Trophoblast cell (in vitro differentiated cells and primary cell): ENCODE results near the gene PPP6R2.

Experiments
- DNase-seq, 2 donors: peaks; one replicate each; pipeline ENCODE4 v3.0.0-alpha.2; 2016
- H2AFZ ChIP-seq: 2 replicates; pipeline ENCODE4 v1.6.1; 2013; ENCODE audit warnings: low read length, moderate library complexity, mild to moderate bottlenecking; ENCODE audit not compliant: insufficient read depth, poor library complexity
- H2AK5ac ChIP-seq: 2 replicates; pipeline ENCODE4 v1.6.1; 2013; ENCODE audit warnings: mild to moderate bottlenecking, low read length
- H2BK120ac ChIP-seq: 2 replicates; pipeline ENCODE4 v1.6.1; 2013; ENCODE audit warnings: low read length, mild to moderate bottlenecking, moderate library complexity; ENCODE audit not compliant: insufficient read depth, poor library complexity
- H2BK12ac ChIP-seq: 2 replicates; pipeline ENCODE4 v1.6.1; 2013; ENCODE audit warnings: mild to moderate bottlenecking, low read length, moderate library complexity
- H2BK5ac ChIP-seq: 2 replicates; pipeline ENCODE4 v1.6.1; 2013; ENCODE audit warnings: low read length, low read depth, moderate library complexity, mild to moderate bottlenecking; ENCODE audit not compliant: poor library complexity
- H3K14ac ChIP-seq: 2 replicates; pipeline ENCODE4 v1.6.1; 2013; ENCODE audit warnings: mild to moderate bottlenecking, low read length
- H3K18ac ChIP-seq: 2 replicates; pipeline ENCODE4 v1.6.1; 2013; ENCODE audit warnings: mild to moderate bottlenecking, low read length
- H3K23ac ChIP-seq: 2 replicates; pipeline ENCODE4 v1.6.1; 2013; ENCODE audit warnings: low read length
- H3K27ac ChIP-seq: 2 replicates; pipeline ENCODE4 v1.5.1; 2013; ENCODE audit warnings: low read depth, mild to moderate bottlenecking, inconsistent platforms, low read length, moderate library complexity
- H3K27me3 ChIP-seq: 2 replicates; pipeline ENCODE4 v1.6.1; 2013; ENCODE audit warnings: inconsistent platforms, mild to moderate bottlenecking, low read length, moderate library complexity; ENCODE audit not compliant: insufficient read depth
- H3K36me3 ChIP-seq, 2 experiments: 1 replicate in 1 of 2; 2 replicates in 1 of 2; pipeline ENCODE4 v1.6.1; 2013; ENCODE audit warnings: low read length in 2 of 2, mild to moderate bottlenecking in 2 of 2, moderate library complexity in 1 of 2; ENCODE audit not compliant: insufficient read depth in 2 of 2, control insufficient read depth in 1 of 2
- H3K4ac ChIP-seq: 2 replicates; pipeline ENCODE4 v1.6.1; 2013; ENCODE audit warnings: low read depth, mild to moderate bottlenecking, low read length, moderate library complexity
- H3K4me1 ChIP-seq, 2 experiments: 1 replicate in 1 of 2; 2 replicates in 1 of 2; pipeline ENCODE4 v1.6.1; 2013; ENCODE audit warnings: low read length in 2 of 2, mild to moderate bottlenecking in 2 of 2, moderate library complexity in 1 of 2; ENCODE audit not compliant: insufficient read depth in 2 of 2, control insufficient read depth in 1 of 2
- H3K4me2 ChIP-seq: 2 replicates; pipeline ENCODE4 v1.6.1; 2013; ENCODE audit warnings: inconsistent platforms, mild to moderate bottlenecking, low read length, moderate library complexity
- H3K4me3 ChIP-seq: 2 replicates; pipeline ENCODE4 v1.5.1; 2013; ENCODE audit warnings: mild to moderate bottlenecking, low read depth, low read length, inconsistent platforms
- H3K79me1 ChIP-seq: one replicate; pipeline ENCODE4 v1.6.1; 2013; ENCODE audit warnings: low read length
- H3K79me2 ChIP-seq: 2 replicates; pipeline ENCODE4 v1.6.1; 2013; ENCODE audit warnings: low read length, mild to moderate bottlenecking; ENCODE audit not compliant: control insufficient read depth, insufficient read depth, poor library complexity
- H3K9ac ChIP-seq: 2 replicates; pipeline ENCODE4 v1.6.1; 2013; ENCODE audit warnings: mild to moderate bottlenecking, low read length
- H3K9me3 ChIP-seq: 2 replicates; pipeline ENCODE4 v1.6.1; 2013; ENCODE audit warnings: low read depth, mild to moderate bottlenecking, control low read depth, inconsistent platforms, low read length; ENCODE audit not compliant: insufficient read depth
- H4K12ac ChIP-seq: 2 replicates; pipeline ENCODE4 v1.6.1; 2013; ENCODE audit warnings: low read depth, mild to moderate bottlenecking, low read length, moderate library complexity
- H4K8ac ChIP-seq: 2 replicates; pipeline ENCODE4 v1.6.1; 2013; ENCODE audit warnings: low read depth, mild to moderate bottlenecking, low read length, moderate library complexity
- H4K91ac ChIP-seq: one replicate; pipeline ENCODE4 v1.6.1; 2013; ENCODE audit warnings: low read depth, mild to moderate bottlenecking, low read length, moderate library complexity
- WGBS: extraction: QIAGEN DNeasy Blood & Tissue Kit; methylation state at CpG from one replicate; pipeline ENCODE4 v1.1.7; 2013; ENCODE audit warnings: missing lambda C conversion rate; ENCODE audit not compliant: insufficient read length, insufficient coverage; ENCODE audit errors: extremely low coverage; 5-methylcytosine and 5-hydroxymethylcytosine counted together

PPP6R2 gene

DNA sequence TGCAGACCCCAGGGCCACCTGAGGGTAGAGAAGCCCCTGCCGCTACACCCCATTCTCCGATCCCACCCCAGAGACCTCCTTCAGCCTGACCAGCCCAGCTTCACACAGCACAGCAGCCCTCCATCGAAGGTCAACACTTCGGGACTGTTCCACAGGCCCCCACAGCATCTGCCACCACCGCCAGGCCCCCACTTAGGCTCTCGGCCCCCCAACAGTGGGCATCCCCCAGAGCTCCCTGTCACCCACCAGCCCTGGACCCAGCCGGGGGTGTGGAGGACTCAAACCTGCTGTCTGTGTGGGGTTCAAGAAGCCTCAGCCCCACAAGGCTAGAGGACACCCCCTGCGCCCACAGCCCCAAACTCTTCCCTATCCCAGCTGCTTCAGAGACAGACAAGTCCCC, 125.5 kb downstream of the PPP6R2 start:
- no peak overlapping the region for H4K12ac ChIP-seq
- H3K27me3 ChIP-seq, result no peaks in the 10 kb centered on the region
- no peak overlapping the region for H3K4me3 ChIP-seq
- no peak overlapping the region for H3K27ac ChIP-seq
- H2BK12ac ChIP-seq, result no peak overlapping the region
- H3K14ac ChIP-seq, result no peak overlapping the region
- peak overlapping the region; percentile 12 for H3K18ac ChIP-seq
- H2BK5ac ChIP-seq, result no peak overlapping the region
- H3K23ac ChIP-seq, result no peak overlapping the region
- no CpG with 5 or more reads among the region's 8 CpGs for WGBS
- no peak overlapping the region for H2AFZ ChIP-seq
- H3K79me1 ChIP-seq, result no peaks in the 10 kb centered on the region
- H2AK5ac ChIP-seq, result no peak overlapping the region
- H3K9ac ChIP-seq, result no peak overlapping the region
- peaks cover 9% of the 10 kb centered on the region for H3K79me2 ChIP-seq
- H4K8ac ChIP-seq, result no peak overlapping the region
- no peak for DNase-seq
- H2BK120ac ChIP-seq, result no peak overlapping the region
- peaks cover 48 to 49% of the 10 kb centered on the region in 2 experiments for H3K36me3 ChIP-seq
- peaks cover 15 to 26% of the 10 kb centered on the region in 2 experiments for H3K4me1 ChIP-seq
- no peak overlapping the region for H3K4ac ChIP-seq
- H3K9me3 ChIP-seq, result no peaks in the 10 kb centered on the region
- no peak overlapping the region for H3K4me2 ChIP-seq
- no peak overlapping the region for H4K91ac ChIP-seq

GRCh38 chr22:50469377-50470305, 126.5 kb downstream of the PPP6R2 start:
- Histone ChIP-seq H4K8ac (no peak overlapping the region), H2AK5ac (no peak overlapping the region), H4K91ac (no peak overlapping the region), H3K27ac (no peak overlapping the region), H3K23ac (no peak overlapping the region), H2AFZ (no peak overlapping the region), H3K14ac (no peak overlapping the region), H3K79me1 (no peaks in the 10 kb centered on the region), H3K9me3 (no peaks in the 10 kb centered on the region), H3K27me3 (no peaks in the 10 kb centered on the region), H3K4me1 (peaks cover 19 to 30% of the 10 kb centered on the region in 2 experiments), H3K9ac (no peak overlapping the region), H3K4ac (peak overlapping the region; percentile 22), H3K18ac (no peak overlapping the region), H2BK12ac (no peak overlapping the region), H3K36me3 (peaks cover 38 to 39% of the 10 kb centered on the region in 2 experiments), H2BK120ac (no peak overlapping the region), H3K4me2 (no peak overlapping the region), H3K4me3 (no peak overlapping the region), H2BK5ac (no peak overlapping the region), H4K12ac (no peak overlapping the region), H3K79me2 (peaks cover 18% of the 10 kb centered on the region)
- no peak for DNase-seq
- WGBS, result no CpG with 5 or more reads among the region's 25 CpGs

DNA sequence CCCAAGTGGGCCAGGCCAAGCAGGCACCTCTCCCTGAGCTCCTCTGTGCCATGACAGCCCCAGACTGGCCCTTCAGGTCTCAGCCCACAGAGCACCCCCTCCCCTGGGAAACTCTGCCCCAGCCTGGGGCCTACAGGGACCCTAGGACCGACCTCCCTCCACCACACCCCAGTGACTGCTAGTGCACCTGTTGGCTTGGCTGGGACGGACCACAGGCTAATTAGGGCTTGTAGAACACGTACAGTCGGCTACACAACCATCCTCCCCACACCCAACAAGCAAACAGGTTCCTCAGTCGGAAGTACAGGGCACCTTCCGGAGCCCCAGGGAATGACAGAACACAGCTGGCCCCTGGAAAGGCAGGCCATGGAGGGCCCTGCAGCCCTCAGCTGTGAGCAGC, 127.4 kb downstream of the PPP6R2 start:
- no peak overlapping the region for H3K9ac ChIP-seq
- no peak overlapping the region for H4K91ac ChIP-seq
- H3K9me3 ChIP-seq, result no peaks in the 10 kb centered on the region
- peaks cover 22 to 33% of the 10 kb centered on the region in 2 experiments for H3K4me1 ChIP-seq
- peak overlapping the region; percentile 22 for H3K4ac ChIP-seq
- no peak overlapping the region for H3K4me2 ChIP-seq
- no peak overlapping the region for H2AFZ ChIP-seq
- no peak overlapping the region for H4K8ac ChIP-seq
- no peak overlapping the region for H4K12ac ChIP-seq
- peak overlapping the region; percentile 27 for H3K18ac ChIP-seq
- H2BK5ac ChIP-seq, result no peak overlapping the region
- H3K36me3 ChIP-seq, result peaks cover 30 to 31% of the 10 kb centered on the region in 2 experiments
- peaks cover 5% of the 10 kb centered on the region for H3K79me1 ChIP-seq
- H2BK12ac ChIP-seq, result no peak overlapping the region
- H3K4me3 ChIP-seq, result no peak overlapping the region
- no CpG with 5 or more reads among the region's 6 CpGs for WGBS
- H3K23ac ChIP-seq, result no peak overlapping the region
- no peak overlapping the region for H2BK120ac ChIP-seq
- H3K14ac ChIP-seq, result no peak overlapping the region
- H3K27ac ChIP-seq, result no peak overlapping the region
- H3K27me3 ChIP-seq, result no peaks in the 10 kb centered on the region
- DNase-seq, result no peak
- no peak overlapping the region for H2AK5ac ChIP-seq
- peaks cover 24% of the 10 kb centered on the region for H3K79me2 ChIP-seq

GRCh38 chr22:50471197-50471847, 128.2 kb downstream of the PPP6R2 start:
- Histone ChIP-seq H2AFZ (no peak overlapping the region), H3K36me3 (peaks cover 21 to 22% of the 10 kb centered on the region in 2 experiments), H4K8ac (no peak overlapping the region), H3K23ac (no peak overlapping the region), H3K18ac (peak overlapping the region; percentile 27), H3K27ac (no peak overlapping the region), H3K4me2 (no peak overlapping the region), H3K4me3 (no peak overlapping the region), H3K14ac (no peak overlapping the region), H2BK120ac (no peak overlapping the region), H3K9ac (no peak overlapping the region), H2AK5ac (no peak overlapping the region), H3K27me3 (no peaks in the 10 kb centered on the region), H3K4me1 (peaks cover 24 to 36% of the 10 kb centered on the region in 2 experiments), H3K4ac (peak overlapping the region; percentile 27), H3K79me2 (peaks cover 24% of the 10 kb centered on the region), H2BK12ac (no peak overlapping the region), H4K12ac (no peak overlapping the region), H4K91ac (no peak overlapping the region), H3K9me3 (no peaks in the 10 kb centered on the region), H3K79me1 (peaks cover 6% of the 10 kb centered on the region), H2BK5ac (no peak overlapping the region)
- no peak for DNase-seq
- no CpG with 5 or more reads among the region's 21 CpGs for WGBS
